HG02623 (cell line): ENCODE results near the gene HLCS.

Experiments used
- ATAC-seq: cut with Tn5 transposase; IDR thresholded peaks from one replicate; pipeline ENCODE4 v1.9.1; 2021; ENCODE audit warnings: moderate library complexity; ENCODE audit not compliant: unreplicated experiment

HLCS gene

DNA sequence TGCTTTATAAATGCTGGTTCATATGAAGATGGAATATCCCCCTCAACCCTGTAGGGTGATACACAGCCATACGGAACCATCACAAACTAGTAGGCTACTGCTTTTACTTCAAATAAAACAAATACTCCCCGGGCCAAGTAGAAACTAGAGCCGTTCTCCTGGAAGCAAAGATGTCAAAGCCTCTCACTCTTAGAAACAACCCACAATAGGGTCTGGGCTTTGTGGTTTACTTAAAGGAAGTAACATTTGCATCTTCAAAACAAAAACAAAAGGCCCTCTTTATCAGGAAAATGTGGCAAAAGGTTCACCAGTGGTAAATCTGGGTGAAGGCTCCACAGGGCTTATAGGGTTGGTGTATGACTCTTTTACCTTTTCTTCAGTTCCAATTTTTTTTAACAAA lies 49.8 kb downstream of the HLCS start:
- ATAC-seq: no peak

DNA sequence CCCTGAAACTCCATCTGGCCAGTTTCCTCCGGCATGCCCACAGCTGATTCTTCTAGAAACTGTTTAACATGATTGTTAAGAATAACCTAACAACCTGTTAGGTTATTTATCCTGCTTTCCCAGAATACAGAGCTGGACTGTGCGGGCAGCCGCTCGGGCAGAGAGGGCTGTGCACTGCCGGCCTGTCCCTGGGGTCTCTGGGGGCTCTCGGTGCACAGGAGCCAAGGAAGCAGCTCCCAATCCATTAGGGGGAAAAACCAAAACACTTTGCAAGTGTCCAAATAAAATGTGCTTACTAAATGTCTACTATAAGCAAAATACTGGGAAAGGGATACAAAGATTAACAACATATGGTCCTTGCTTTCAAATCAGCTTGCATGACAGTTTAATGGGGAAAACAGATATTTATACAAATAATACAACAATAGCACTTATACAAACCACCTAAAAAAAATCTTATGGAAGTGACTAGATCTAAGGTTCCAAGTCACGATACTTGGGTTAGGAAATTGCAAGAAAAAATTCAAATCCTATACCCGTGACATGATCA lies 50.7 kb downstream of the HLCS start:
- ATAC-seq: no peak

DNA sequence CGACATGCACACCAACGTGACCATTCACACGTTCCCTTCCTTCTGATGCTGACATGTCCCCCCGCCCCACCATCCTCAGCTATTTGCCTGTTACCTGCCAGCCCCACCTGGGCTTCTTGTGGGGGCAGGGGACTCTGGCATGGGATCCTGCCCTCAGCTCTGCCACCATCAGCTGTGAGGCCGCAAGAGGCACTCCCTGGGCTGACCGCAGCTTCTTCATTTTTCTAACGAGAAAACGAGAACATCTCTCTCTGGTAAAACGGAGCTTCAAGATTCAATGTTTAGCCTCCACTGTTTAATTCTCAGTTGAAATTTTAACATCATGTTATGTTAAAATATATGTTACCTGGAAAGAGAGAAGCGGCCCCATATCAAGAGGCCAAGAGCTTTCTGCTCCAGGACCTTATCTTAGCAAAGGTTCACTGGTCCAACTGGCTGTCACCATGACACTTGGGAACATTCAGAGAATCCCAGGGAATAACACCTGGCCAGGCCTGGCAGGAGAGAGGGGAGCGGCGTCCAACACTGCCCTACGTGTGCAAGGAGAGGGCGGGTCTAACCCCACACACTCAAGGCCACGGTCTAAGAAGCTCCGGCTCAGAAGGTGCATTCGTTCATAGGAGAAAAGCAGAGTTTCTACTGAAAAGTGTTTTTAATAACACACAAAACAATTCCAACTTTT lies 51.3 kb downstream of the HLCS start:
- ATAC-seq: no peak

DNA sequence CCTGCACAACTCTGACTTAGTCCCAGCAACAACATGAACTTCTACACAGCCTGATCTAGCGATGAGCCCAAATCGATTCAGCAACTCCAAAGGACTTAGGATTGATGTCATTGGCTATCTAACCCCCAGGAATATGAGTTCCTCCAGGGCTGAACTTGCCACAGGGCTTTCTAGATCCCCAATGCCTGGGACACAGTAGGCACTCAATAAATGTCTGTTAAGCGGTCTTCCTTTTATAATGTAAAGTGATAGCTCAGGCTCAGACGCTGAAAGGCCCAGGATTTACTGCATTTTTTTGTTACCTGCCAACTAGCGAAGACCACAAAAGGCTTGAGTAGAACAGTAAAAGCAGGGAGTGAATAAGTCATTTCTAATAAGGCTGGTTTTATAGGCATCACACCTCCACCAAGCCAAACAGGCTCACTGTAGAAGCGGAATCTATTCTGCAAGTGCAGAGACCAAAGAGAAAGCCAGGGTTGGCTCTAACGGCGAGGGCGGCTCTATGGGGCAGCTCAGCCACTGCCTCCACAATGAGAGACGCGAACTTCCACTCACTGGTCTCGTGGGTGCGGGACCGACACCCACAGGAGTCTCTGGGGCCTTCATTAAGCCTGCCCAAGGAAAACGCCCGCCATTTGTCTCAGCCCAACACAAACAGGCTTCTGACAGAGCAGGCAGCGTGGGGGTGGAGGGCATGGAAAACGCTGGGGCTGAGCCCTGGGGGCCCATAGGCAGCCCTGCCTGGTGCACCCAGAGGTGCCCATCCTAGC lies 52.0 kb downstream of the HLCS start:
- ATAC-seq: no peak

DNA sequence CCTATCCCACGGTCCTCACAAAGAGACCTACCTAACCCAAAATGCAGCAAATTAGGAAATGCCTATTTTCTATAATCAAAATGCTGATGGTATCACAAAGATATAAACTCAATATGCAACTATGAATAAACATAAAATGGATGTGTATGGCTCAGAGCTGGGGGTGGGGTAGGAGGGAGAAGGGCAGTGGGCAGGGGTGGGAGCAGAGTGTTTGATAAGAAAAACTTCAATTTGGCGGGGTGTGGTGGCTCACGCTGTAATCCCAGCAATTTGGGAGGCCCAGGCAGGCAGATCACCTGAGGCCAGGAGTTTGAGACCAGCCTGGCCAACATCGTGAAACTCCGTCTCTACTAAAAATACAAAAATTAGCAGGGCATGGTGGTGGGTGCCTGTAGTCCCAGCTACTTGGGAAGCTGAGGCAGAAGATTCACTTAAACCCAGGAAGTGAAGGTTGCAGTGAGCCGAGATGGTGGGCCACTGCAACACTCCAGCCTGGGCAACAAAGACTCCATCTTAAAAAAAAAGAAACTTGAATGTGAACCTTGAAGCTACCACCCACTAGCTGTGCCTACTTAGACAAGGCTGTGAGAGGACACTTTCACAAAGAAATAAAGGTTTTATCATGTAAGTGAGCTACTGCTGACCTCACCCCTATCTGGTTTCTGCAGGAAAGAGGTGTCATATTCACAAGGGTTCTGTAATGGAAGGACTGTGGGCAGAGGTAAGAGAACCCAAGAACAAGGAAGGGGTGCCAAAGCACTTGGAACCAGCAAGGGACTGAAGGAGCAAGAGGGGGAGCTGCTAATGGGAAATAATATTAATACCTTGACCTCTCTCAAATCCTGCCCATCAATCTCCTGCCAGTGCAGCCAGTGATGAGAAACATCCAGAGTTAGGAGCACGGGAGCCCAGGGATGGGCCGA lies 53.0 kb downstream of the HLCS start:
- ATAC-seq: no peak

DNA sequence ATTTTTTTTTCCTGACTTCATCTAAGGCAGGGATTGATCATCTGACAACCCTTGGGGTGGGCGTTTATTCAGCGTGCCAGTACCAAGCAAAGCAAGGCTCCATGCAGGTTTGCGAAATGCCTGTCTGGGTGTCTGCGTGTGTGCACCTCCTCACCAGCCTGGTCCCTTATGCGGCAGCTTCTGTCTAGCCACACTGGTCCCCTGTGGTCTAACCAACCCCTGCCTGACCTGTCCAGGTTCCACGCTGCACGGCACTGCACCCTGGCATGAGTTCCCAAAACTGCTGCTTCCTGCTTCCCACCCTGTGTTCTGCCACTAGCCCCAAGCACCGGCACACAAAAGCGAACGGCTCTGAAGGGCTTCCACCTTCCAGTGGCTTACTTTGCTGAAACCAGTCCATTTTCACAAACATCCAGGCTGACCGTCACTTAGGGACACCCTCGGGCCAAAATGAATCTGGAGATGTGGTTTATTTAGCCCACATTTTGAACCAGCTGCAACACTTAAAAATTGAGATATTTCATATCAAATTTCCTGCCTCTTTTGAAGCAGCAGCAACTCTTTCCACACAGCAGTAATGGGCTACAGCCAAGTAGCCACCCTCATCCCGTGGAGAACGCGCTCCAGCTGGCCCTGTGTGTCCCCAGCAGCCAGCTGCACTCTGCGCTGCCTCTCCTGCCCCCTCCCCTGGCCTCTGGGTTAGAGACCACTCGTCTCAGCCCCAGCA lies 55.7 kb downstream of the HLCS start:
- ATAC-seq: no peak

DNA sequence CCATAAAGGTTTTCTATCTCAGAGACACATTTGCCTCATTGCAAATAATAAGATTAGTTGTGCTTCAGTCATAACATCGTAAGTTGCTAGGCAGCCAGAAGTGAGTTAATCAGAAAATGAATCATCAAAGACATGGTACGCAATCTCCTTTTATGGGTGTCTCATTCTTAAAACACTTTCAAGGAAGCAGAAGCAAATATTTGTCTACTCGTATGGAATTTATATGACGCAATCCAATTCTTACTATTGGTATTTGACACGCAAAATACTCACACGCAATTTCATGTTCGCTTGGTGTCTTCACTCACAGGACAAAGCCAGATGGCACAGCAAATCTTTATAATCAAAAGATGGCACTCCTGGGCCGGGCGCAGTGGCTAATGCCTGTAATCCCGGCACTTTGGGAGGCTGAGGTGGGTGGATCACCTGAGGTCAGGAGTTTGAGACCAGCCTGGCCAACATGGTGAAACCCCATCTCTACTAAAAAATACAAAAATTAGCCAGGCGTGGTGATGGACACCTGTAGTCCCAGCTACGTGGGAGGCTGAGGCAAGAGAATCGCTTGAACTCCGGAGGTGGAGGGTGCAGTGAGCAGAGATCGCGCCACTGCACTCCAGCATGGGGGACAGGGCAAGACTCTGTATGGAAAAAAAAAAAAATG lies 56.4 kb downstream of the HLCS start:
- ATAC-seq: no peak

DNA sequence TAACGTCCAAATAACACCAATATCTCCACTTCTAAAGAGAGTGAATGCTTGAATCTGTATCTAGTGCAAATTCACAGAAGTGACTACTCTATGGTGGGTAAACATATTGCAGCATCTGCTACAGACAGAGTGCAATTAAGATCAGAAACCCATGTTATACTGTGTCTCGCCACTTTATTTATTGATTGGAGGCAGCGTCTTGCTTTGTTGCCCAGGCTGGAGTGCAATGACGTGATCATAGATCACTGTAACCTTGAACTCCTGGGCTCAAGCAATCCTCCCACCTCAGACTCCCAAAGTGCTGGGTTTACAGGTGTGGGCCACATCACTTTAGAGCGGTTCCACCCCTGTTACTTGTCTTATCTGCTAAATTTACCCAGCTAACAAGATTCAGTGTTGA lies 57.0 kb downstream of the HLCS start:
- ATAC-seq: no peak

DNA sequence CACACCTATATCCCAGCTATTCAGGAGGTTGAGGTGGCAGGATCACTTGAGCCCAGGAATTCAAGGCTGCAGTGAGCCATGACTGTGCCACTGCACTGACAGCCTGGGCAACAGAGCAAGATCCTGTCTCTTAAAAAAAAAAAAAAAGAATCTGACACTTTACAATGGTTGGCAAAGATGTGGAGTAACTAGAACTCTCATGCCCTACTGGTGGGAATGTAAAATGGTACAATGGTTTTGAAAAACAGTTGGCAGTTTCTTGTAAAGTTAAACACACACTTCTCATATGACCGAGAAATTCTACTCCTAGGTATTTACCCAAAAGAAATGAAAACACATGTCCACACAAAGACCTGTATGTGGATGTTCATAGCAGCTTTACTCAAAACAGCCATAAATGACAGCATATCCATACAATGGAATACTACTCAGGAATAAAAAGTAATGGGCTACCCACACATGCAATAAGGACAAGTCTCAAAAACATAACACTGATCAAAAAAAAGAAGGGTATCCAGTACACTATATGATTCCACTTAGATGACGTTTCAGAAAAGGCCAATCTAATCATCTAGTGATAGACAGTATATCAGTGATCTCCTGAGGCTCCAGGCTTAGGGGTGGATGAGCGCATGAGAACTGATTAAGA lies 58.1 kb downstream of the HLCS start:
- ATAC-seq: no peak

DNA sequence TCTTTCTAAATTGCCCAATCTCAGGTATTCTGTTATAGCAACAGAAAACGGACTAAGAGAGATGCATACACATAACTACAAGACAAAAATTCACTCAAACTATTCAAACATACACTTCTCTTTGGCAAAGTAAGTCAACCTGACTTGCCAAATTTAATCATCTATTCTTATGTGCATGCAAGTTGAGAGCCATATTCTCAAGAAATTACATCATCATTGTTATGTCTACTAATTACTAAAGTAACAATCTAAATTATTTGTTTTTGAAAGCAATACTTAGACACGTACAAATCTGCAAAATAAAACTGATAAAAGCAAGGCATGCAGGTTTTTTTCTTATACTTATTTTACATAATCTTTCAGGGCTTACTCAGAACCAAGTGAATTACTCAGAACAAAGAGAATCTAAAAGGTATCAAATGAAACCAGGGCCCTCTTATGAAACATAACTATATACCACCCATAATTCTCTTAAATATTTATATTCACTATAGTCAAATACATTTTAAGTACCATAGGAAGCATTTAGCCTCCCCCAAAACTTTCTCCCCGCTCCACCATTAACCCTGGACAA lies 62.3 kb downstream of the HLCS start:
- no peak for ATAC-seq

DNA sequence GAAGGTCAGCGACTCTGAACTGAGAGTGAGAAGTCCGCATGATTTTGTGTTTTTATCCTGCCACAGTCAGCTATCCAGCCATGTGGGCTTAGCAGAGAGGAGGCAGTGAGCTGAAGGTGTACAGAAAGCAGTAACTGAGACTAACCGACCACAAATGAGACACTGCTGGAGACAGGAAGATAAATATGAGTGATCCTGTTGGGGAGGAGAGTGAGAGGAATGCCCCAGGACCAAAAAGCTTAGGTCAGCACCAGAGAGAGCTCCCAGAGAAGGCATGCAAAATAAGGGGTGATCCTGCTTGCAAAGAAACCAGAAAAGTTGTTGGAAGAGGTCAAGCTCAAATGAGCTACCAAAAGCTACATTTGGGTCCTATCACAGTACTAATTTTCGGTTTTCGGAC lies 63.7 kb downstream of the HLCS start:
- no peak for ATAC-seq

DNA sequence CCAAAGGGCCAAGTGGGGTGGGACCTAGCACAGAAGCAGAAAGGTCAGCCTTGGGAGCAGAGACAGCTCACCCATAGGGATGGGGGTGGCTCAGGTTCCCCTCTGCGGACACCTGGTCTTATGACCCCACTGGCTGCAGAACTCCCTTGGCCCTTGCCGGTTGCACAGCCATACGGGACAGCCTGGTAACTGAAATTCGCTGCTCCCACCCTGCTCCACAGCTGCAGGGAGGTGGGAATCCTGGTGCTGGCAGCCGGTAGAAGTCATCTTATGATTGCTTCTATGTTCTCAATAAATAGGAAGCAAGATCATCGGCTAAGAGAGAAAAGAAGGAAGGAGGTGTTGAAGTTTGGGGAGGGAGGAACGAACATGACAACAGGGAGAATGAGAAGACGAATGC lies 64.1 kb downstream of the HLCS start:
- ATAC-seq: no peak

DNA sequence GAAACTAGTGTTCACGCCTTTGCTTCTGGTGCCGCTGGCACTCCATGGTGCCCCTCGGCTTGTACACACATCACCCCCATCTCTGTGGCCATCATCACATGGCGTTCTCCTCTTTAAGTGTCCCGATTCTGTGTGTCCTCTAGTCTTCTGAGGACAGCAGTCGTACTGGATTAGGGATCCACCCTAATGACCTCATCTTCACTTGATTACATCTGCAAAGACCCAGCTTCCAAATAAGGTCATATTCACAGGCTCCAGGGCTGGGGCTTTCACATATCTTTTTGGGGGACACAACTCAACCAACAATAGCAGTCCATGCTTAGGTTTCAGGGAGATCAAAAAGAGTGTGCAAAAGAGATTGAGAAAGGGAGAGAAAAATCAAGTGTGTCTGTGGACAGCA lies 64.9 kb downstream of the HLCS start:
- ATAC-seq: no peak

DNA sequence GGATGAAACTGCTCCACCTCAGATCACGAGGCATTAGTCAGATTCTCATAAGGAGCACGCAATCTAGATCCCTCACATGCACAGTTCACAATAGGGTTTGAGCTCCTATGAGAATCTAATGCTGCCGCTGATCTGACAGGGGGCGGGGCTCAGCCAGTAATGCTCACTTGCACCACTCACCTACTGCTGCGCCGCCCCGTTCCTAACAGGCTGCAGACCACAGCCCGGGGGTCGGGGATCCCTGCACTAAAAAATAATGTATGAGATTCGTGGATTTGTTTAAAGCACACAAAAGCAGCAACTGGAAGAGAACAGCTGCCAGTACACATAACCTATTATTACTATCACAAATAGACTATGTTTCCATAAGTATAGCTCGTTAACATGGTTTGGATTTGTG lies 72.9 kb downstream of the HLCS start:
- ATAC-seq: no peak

DNA sequence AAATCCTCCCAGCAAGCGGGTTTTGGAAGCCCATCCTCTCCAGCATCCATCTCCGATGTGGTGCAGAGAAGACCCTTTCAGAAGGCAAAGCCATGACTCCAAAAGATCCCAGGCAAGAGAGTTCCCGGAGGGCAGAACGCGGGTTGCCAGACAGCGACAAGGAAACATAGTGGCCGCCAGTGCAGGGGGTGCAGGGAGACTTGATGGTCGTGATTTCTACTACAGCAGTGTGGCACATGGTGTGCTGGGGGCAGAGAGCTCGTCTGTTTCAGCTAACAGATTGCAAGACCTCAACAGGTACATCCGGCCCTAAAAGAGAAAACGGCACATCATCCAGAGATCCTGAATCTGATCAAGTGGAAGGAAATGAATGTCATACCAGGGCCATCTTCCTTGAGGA lies 74.3 kb downstream of the HLCS start:
- ATAC-seq: no peak

DNA sequence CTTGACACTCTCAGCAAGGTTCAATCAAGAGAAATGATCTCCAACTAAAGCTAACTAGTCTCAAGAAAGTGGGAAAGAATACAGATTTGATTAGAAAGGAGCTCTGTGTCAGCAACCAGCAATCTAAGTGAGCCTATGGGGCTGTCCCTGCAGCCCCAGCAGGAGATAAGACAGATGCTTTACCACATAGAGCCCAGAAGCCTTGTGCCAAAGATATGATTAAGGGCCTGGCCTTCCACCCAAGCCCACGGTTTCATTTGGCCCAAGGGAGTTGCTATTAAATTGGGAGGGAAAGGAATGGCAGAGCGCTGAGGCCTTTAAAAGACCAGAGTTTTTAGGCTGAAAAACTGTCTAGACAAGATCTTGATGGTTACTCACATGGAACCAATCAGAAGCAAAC lies 74.8 kb downstream of the HLCS start:
- no peak for ATAC-seq

DNA sequence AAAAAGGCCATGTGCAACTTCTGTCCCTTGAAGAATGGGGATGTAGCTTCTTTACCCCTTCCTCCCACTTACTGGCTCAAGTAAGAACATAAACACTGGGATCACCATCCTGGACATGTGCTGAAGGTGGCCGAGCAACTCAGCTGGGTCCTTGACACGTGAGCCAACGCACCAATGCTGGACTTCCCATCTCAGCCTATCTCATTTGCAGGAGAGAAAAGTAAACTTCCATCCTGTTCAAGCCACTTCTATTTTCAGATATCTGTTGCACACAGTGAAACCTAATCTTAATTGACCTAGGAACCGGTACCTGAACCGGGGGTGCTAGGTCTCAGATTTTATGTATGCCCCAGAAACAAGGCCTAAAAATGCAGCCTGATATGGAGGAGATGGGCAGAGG lies 75.3 kb downstream of the HLCS start:
- ATAC-seq: no peak

DNA sequence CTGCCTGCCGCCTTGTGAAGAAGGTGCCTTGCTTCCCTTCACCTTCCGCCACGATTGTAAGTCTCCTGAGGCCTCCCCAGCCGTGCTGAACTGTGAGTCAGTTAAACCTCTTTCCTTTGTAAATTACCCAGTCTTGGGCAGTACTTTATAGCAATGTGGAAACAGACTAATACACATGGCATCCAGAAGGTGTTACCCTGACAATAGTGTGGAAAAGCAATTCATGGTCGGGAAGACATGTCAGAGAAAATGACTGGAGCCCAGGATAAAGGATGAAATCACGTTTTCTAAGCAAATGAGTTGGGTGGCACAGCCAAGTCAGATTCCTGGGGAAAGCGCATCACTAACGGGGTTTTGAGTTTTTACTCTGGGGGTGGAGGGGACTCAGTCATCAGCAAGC lies 76.4 kb downstream of the HLCS start:
- ATAC-seq: no peak

DNA sequence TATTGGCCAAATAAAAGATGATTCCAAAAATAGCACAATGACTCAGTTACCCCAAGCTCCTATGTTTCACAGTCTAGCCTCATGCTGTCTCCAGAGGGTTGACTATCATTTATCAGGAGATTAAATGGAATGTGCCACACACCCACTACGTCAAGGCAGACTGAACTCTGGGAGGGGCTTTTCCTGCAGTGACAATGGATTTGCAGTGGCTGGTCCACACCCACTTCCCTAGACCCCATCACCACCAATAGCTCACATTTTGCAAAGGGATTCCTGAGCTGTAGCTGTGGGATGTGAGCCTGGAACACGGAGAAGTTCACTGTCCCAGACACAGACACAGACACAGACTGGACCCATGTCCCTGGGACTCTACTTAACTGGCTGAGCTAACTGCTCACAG lies 77.1 kb downstream of the HLCS start:
- ATAC-seq: no peak
